ENCODE results near the gene CRYAB. TPM values are rescaled to one million over a fixed set of nuclear protein-coding genes. Genes with fewer than 3 reads are reported as not detected.

The CRYAB gene
- 100 to 1,000 TPM in 1 of 7 donors, 10 to 100 TPM in 6; 22.7 to 121 (median 72.5) TPM for total RNA-seq
- polyA plus RNA-seq: 100 to 1,000 TPM in 1 of 2 donors, 10 to 100 TPM in 1; 69.2 to 301 TPM
- long read RNA-seq, donor 1, transcript CRYAB-205 (3 exons, 1,017 nt): major isoform, 22 of 55 reads
- long read RNA-seq, donor 1, transcript CRYAB-216 (4 exons, 977 nt): minor isoform, 19 of 55 reads
- long read RNA-seq, donor 1, partial matches to known transcripts: 0 of 55 reads
- long read RNA-seq, donor 1, other reads (novel, unspliced or antisense): 12 of 55 reads
- long read RNA-seq, donor 2, partial matches to known transcripts: 0 of 5 reads
- long read RNA-seq, donor 2, other reads (novel, unspliced or antisense): 0 of 5 reads
- long read RNA-seq, donor 3, transcript CRYAB-216 (4 exons, 977 nt): major isoform, 20 of 50 reads
- long read RNA-seq, donor 3, transcript CRYAB-205 (3 exons, 1,017 nt): major isoform, 20 of 50 reads
- long read RNA-seq, donor 3, partial matches to known transcripts: 0 of 50 reads
- long read RNA-seq, donor 3, other reads (novel, unspliced or antisense): 8 of 50 reads

GRCh38 chr11:111911563-111912401 lies at the start of gene CRYAB:
Gene CRYAB, minus strand, starts transcription at chr11:111911770. Its CDS starts 46 bp downstream, at chr11:111911724.
- peak within 1 kb of the TSS; percentile 58 for H3K4me3 ChIP-seq
- peak within 1 kb of the TSS; percentile 90 to 94 for H3K27ac ChIP-seq
- H3K27me3 ChIP-seq: no peaks in the 10 kb centered on the region
- no peaks in the 10 kb centered on the region for H3K36me3 ChIP-seq
- no peaks in the 10 kb centered on the region for H3K9me3 ChIP-seq
- 32 to 40% (median 39%) methylated on average over 17 of the region's 17 CpGs for WGBS, 3 donors
- peaks cover 11% of the 10 kb centered on the region for H3K4me1 ChIP-seq (ENCODE audit: insufficient read depth)
- peak; percentile 82 to 87 (median 86) for DNase-seq
- intact Hi-C loops (cut with DNase I): loop anchor here in 2 of 4 donors (2.0 to 5.0 kb wide), 2 partner anchors 15 to 34 kb away; partner anchors contain the start of genes CFAP68 (in 2 of the 2) and FDXACB1 (in 2 of the 2)
- TF ChIP-seq CTCF (IDR thresholded peaks at IDR 0.05) (no peak), EP300 (IDR thresholded peaks at IDR 0.05) (peak; percentile 26), POLR2A (IDR thresholded peaks at IDR 0.05) (peak; percentile 59)

GRCh38 chr11:111960916-111961315 lies 49.3 kb upstream of the CRYAB start:
- H3K27me3 ChIP-seq: no peaks in the 10 kb centered on the region
- no peak for DNase-seq

GRCh38 chr11:111957663-111958444 lies 46.3 kb upstream of the CRYAB start:
- intact Hi-C loops (cut with DNase I): no loop called here
- WGBS, 3 donors: 84 to 89% (median 87%) methylated on average over 8 to 12 of the region's 12 CpGs
- TF ChIP-seq CTCF (IDR thresholded peaks at IDR 0.05) (no peak), POLR2A (IDR thresholded peaks at IDR 0.05) (no peak), EP300 (IDR thresholded peaks at IDR 0.05) (no peak)
- no peak for DNase-seq
- Histone ChIP-seq H3K27me3 (no peaks in the 10 kb centered on the region), H3K27ac (no peak overlapping the region), H3K9me3 (no peaks in the 10 kb centered on the region), H3K4me3 (no peak overlapping the region), H3K4me1 (ENCODE audit: insufficient read depth) (no peaks in the 10 kb centered on the region), H3K36me3 (no peaks in the 10 kb centered on the region)

More at GRCh38 chr11:111960916-111961315, 49.3 kb upstream of the CRYAB start:
- intact Hi-C loops (cut with DNase I): no loop called here
- Histone ChIP-seq H3K36me3 (no peaks in the 10 kb centered on the region), H3K27ac (no peak overlapping the region), H3K4me3 (no peak overlapping the region), H3K9me3 (no peaks in the 10 kb centered on the region), H3K4me1 (ENCODE audit: insufficient read depth) (no peaks in the 10 kb centered on the region)
- 57 to 64% (median 59%) methylated on average over 5 of the region's 5 CpGs for WGBS, 3 donors
- TF ChIP-seq EP300 (IDR thresholded peaks at IDR 0.05) (no peak), POLR2A (IDR thresholded peaks at IDR 0.05) (no peak), CTCF (IDR thresholded peaks at IDR 0.05) (no peak)

GRCh38 chr11:111954154-111954553 lies 42.6 kb upstream of the CRYAB start:
- DNase-seq: no peak
- Histone ChIP-seq H3K9me3 (no peaks in the 10 kb centered on the region), H3K27me3 (no peaks in the 10 kb centered on the region), H3K4me3 (no peak overlapping the region), H3K4me1 (ENCODE audit: insufficient read depth) (peaks cover 5% of the 10 kb centered on the region), H3K36me3 (no peaks in the 10 kb centered on the region), H3K27ac (no peak overlapping the region)
- intact Hi-C loops (cut with DNase I): no loop called here
- no peak for TF ChIP-seq EP300 (IDR thresholded peaks at IDR 0.05)
- no peak for TF ChIP-seq CTCF (IDR thresholded peaks at IDR 0.05)
- TF ChIP-seq POLR2A (IDR thresholded peaks at IDR 0.05): no peak
- WGBS, 3 donors: 94 to 96% (median 96%) methylated on average over 4 of the region's 4 CpGs

Measured in ovary (tissue), 10 donors.